GM19035 (cell line): ENCODE data around the gene CRAT.

ENCODE experiments used
- ATAC-seq: cut with Tn5 transposase; IDR thresholded peaks from one replicate; pipeline ENCODE4 v1.9.1; 2021; ENCODE audit not compliant: unreplicated experiment

Gene CRAT

DNA sequence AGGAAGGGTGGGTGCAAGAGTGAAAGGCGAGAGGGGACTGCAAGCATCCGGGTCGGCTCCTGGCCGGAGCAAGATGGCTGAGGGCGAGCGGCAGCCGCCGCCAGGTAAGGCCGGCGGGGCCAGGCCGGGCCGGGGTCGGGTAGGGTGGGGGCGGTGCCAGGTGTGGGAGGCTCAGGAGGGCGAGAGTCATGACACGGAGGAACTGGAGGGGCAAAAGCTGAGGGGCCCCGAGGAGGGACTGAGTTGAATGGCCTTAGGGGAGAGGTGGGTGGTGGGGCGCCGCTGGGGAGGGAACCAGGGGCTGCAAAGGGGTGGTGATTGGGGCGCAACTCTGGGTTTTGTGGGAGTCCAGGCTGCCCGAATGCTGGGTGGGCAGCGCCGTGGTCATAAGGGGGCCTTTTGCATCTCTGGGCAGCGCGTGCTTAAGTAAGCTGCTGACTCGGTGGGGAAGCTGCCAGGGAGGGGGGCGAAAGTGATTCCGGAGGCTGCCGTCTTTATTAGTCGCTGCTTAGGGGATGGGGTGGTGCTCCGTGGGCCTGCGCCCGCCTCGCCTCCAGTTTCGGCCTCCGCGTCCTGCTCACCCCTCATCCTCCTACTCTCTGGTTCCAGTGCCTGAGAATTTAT, 1.0 kb upstream of the CRAT start:
- peak; percentile 38 for ATAC-seq

DNA sequence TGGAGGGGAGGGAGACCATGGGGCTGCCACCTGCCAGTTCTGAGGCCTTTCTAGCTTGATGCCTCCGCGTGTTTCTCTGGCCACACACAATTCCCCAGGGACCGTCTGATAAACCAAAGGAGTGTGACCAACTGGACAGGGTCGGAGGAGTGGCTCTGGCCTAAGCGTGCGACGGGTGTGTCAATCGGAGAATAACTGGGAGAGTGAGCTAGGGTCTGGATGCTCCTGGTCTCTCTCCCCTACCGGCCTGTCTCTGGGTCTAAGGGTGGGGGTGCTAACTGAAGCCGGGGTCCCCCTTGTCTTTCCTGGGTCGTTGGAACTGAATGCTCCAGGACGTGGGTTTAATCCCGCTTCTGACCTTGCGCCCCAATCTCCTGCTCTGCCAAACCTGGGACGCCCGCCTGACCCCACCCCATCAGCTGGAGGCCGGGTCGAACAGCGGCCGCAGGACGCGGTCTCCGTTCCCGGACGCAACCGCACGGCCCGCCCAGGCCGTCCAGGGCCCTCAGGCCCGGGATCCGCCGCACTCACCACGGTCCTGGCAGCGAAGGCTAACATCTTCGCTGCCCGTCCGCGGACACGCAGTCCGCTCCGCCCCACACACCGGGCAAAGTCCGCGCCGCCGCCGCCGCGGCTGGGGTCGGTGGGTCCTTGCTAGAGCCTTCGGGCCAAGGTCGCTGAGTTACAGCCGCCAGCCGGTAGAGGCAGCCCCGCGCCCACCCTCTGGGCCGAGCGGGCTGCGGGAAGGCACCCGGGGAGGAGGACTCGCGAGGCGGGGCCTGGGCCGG, 447 bp downstream of the CRAT start:
- ATAC-seq, result peak; percentile 12

DNA sequence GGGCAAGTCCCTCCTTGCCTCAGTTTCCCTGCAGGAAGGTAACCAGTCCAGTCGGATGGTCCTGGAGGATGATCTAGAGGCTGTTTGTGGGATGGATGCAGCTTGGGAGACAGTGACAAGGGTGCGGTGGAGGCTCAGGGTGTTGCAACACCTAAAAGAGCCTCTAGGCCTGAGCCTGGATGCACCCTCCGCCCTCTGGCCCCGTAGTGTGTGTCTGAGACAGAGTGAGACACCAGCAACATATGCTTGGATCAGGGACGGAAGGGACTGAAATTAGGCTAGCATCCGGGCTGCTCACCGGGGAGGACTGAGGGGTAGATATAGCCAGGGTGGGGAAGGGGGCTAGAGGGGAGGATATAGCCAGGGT, 1.1 kb downstream of the CRAT start:
- no peak for ATAC-seq

DNA sequence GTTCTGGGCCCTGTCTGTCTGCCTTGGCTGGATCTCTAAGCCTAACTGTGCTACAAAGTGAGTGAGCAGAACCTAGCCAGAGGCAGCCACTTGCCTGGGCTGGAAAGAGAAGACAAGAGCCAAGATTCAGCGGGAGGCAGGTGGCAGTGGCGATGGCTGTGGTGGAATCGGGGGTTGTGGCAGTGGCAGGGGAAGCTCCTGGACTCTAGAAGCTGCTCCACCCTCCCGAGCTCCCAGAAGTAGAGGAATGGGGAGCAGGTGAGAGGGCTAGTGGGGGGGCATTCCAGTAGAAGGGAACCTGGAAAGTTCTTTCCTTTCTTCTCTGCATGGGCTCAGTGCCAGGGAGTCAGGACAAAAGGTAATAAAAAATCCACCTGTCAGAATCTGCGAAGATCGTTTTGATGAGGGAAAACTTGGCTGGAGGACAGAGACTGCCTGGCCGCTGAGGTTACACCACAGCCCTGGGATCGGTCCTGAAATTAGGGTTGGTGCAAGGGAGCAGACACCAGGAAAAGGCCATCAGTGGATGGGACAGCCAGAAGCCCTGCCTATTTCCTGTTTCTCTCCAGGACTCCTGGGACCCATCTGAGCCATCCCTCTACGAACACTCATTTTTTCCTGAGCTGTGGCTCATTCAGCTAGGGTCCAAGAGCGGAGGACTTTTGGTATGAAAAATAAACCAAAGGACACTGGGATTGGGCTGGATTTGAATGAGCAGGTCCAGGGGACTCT, 1.6 kb downstream of the CRAT start:
- no peak for ATAC-seq

DNA sequence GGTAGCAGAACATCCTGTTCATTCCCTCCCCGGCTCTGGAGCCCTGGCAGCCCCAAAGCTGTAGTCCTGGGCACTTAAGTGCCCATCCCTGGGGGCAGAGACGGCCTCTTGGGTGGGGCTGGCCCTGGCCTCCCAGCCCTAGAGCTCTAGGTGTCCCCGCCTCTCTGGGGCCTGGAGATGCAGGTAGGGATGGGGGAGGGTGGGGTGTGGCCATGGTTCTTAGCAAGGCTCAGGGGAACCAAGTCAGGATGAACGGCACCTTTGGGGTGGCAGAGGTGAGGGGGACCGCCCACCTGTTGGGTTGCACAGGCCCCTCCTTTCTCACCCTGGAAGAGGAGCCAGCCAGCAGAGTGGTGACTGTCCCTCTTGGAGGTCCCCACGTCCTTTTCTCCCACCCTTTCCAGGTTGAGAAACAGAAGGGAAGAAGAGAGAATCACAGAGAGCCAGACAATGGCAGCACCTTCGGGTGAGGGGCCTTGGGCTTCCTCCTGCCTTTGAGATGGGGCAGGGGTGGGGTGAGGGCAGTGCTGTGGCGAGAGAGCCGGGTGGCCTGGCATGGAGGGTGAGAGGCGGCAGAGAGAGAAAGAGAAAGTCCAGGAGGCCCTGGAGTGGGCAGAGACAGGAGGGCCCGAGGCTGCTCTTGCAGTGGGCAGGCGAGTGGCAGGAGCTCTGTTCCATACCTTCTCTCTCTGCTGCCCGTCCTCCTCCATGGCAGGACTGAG, 2.3 kb downstream of the CRAT start:
- ATAC-seq, result no peak

DNA sequence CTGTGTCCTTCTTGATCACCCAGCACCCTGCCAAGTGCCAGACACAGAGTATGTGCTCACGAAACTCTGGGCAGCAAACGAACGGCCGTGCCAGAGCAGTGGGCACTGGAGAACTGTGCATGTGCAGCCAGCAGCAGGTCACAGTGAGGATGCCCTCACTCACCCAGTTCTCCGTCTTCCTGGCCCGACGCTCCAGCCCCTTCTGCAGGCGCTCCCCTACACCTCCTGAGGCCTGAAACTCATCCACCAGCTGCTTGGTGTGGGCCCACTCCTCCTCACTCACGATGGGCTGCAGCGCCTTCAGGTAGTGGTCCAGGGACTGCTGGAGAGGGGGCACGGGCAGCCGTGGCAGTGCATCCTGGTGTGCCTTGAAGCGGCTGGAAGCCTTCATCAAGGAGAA, 2.9 kb downstream of the CRAT start:
- ATAC-seq, result no peak

DNA sequence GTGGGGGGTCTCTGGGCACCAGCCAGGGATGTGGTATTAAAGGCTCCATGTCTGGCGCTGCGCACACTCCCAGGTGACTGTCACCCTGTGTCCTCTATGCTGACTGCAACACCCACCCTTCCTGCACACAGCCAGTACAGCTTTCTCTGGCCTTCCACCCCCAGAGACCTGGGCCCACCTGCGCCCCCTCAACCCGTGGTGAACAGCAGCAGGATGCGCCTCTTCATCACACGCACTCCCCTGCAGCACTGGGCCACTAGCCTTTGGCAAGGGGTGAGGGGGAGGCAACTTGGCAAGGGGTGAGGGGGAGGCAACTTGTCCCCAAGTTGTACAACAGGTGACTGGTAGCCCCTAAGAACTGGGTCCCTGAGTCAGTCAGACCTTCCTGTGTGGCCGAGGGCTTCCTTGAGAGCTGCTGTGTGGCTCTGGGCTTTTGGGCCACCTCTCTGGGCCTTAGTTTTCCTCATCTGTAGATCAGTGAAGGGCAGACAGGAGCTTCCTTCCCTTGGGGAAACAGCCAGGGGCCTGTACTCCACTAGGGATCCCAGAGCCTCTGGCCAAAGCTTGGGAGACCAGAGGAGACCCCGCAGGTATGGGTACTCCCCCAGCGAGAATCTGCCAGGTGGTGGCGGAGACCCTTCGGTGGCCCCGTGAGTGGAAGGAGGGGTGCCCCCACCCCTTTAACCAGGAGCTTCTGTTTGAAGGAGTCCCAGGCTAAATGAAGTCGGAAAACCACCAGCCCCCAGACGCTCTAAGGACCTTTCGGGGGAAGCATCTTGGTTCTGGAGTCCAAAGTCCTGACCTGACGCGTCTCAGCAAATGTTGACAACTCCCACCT, 4.5 kb downstream of the CRAT start:
- no peak for ATAC-seq

DNA sequence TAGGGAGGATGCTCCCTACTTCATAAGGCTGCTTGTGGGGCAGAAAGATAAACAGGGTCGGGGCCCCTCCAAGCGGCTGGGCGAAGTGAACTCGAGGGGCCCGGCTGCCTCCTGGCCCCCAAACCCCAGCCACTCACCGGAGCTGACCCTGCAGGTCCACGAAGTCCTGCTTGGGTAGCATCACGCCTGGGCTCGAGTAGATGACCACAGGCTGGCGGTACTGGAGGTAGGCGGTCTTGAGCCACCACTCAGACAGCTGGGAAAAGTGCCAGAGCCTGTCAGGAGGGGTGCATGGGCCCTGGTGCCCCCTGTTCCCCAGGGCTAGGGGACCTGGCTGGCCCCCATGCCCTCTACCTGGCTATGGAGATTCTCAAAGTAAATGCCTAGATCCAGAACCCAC, 6.5 kb downstream of the CRAT start:
- no peak for ATAC-seq

DNA sequence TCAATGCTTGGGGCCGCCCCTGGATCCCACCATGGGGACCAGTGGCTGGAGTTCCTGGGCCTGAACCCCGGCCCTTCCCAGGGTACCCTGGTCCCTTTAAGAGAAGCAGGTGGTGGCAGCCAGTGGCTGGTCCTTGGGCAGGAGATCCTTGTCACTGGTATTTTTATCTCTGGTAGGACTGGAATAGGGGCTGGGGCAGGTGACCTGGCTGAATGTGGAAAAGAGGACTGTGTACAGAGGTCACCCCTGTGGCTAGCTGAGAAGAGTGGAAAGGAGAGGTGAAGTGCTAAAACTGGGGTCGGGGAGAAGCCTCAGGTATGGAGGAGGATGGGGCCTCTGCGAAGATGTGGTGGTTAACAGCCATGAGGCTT, 7.0 kb downstream of the CRAT start:
- ATAC-seq, result no peak

DNA sequence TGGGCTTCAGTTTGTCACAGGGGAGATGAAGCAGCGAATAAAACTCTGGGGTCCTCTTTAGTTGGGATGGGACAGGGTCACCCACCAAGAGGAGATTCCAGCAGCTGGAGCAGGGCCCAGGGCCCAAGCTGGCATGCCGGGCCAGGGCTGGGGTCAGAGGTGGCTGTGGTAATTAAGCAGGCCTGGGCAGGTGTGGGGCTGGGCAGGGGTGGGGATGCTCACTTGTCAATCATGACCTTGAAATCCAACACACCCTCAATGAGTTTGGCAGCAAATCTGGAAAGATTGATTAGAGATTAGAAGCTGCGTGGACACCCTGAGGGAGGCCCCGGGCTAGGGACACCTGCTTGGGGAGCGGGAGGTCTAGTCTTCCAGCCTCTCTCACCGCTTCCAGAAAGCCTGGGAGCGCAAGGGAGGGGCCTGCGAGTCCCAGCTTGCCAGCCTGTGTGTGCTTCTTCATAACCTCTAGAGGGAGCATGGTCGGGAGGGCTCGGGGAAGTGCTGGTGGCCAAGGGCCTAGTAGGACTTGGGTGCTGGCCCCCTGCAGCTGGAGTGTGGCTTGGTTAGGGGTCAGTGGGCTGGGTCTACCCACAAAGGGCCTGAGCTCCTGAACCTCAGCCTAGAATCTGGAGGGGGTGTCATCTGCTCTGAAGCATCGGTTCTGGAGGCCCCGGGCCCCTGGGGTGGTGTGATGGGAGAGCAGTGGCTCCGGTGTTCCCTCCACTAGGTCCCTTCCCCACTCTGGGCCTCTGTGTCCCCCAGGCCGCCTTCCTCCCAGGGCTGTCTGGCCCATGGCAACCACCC, 7.6 kb downstream of the CRAT start:
- ATAC-seq, result no peak

DNA sequence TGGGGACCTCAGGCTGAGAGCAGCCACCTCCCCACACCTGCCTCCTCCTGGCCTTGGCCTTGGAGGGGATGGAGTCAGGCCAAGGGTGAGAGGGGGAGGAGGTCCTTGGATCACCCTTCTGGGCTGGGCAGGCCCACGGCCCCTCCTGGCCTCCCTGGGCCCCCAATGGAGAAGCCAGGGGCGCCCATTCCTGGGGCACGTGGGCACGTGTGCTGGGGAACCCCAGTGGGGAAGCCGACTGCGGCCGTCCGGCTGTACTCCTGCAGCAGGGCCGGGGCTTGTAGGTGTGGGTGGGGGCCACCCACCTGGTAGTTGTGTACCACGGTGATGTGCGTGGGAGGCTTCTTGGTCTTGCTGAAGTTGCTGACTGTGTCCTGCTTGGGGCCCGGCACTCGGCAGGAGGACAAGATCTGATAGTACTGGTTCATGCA, 8.5 kb downstream of the CRAT start:
- ATAC-seq, result no peak

DNA sequence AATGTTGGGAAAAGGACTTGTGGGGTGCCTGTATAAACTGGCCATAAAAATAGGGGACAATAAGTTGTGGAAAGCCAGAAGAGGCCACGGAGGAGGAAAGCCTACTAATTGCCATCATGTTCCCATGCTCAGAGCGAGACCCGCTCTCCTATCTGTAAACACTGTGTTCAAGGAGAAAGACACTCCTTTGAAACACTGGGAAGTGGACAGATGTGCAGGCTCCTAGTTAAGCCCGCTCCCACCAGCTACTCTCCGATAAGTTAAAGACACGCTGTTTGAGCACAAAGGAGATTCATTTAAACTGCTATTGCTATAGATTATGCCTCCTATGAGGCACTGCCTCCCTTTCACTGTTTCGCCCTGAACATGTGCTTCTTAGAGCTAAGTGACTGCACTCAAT, 9.3 kb downstream of the CRAT start:
- no peak for ATAC-seq

DNA sequence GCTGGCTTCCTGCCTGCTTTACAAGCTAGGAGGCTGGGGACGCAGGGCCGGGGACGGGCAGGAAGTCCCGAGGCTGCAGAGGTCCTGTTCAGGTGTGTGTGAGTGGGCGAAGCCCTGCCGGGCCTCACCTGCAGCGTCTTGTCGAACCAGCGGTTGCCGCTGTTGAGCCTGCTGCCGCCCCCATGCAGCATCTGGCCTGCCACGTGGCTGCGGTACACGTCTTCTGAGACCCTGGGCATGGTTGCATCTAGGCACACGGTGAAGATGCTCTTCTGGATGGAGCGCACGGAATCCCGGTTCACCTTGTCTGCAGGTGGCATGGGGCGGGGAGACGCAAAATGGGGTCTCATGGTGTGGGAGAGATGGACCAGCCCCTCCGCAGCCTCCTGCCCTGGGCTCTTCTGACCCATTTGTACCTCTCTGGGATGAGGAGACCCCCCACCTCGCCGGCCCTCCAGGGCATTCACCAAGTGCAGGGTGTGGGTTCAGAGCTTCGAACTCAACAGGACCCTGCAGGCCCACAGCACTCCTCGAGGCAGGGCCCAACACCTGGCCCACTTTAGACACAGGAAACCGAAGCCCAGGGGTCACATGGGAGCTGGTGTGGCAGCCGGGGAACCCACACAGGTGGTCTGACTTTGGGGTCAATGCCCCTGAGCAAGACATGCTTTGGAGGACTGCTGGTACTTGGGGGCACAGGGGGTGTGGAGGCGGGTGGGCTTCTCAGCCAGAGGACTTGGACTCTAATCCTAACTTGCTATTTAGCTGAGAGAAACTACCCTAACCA, 10.0 kb downstream of the CRAT start:
- ATAC-seq, result no peak

DNA sequence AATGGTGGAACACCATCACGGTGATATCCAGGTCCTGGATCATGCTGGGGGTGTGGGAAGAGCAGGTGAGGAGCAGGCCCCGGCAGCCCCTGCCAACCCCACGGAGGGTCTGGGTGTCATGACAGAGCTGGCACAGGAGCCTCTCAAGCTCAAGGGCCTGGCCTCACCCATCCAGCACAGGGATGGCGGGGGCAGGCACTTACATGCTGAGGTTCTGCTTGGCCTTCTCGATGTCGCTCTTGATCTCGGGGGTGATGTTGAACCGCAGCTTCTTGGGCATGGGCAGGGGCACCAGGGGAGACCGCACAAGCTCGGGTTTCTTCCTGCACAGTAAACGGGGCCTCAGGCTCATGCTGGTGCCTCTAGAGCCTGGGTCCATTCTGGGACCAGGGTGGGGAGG, 12.3 kb downstream of the CRAT start:
- no peak for ATAC-seq

DNA sequence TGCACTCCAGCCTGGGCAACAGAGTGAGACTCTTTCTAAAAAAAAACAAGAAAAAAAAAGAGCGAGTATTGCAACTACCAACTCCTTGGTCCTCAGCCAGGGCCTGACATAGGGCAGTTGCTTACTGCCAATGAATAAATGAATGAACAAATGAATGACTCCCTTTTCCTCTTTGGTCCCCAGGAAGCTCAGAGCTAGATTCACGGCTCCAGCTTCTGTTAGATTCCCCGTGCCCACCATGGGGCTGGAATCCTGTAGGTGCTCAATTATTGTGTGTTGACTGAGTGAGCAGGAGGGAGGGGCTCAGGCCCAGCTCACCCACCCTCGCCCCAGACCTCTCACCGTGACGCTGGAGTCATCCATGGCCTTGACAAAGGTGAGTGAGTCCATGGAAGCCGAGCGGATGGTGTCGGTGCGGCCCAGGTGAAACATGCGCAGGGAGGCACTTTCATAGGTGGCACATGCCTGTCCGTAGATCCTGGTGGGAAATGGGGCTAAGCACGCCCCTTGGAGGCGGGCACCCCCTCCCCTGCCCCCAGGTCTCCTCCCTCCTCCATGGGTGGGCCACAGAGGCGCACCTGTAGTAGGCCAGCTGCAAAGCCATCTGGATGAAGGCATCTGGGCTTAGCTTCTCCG, 12.8 kb downstream of the CRAT start:
- no peak for ATAC-seq

DNA sequence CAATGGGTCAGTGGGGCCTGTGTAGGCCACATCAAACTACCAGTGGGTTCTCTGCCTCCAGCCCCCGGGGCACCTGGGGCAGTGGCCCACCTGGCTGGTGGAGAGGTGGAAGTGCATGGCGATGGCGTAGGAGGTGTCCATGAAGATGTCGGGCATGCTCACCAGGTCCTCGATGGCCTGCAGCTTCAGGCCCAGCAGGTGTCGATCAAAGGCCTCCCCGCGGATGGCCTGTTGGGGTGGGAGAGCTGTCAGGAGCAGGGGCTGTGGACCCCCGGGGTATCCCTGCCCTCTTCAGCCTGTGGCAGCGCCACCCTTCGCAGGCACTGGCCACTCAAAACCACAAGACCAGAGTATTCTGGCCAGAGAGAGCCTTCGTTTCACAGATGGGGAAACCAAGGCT, 14.7 kb downstream of the CRAT start:
- ATAC-seq, result no peak

DNA sequence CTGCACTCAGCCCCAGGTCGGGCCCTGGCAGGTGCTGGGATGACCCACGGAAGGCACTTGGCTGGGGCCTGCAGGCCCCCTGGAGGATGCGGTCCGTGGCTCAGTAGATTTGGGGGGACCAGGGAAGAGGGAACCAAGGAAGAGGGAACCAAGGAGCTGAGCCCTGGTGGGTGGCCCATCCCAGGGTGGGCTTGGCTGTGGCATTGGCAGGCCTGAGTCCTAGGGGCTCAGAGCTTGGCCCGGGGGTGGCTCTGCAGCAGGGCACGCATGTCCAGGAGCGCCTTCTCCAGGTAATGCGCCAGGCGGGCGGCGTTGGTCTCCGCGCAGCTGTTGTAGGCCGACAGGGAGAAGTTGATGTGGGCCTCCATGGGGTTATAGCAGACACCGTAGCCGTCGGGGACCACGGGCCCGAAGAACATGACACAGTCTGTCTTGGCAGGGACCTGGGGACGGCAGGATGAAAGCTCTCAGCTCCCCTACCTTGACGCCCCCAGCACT, 15.4 kb downstream of the CRAT start:
- no peak for ATAC-seq

DNA sequence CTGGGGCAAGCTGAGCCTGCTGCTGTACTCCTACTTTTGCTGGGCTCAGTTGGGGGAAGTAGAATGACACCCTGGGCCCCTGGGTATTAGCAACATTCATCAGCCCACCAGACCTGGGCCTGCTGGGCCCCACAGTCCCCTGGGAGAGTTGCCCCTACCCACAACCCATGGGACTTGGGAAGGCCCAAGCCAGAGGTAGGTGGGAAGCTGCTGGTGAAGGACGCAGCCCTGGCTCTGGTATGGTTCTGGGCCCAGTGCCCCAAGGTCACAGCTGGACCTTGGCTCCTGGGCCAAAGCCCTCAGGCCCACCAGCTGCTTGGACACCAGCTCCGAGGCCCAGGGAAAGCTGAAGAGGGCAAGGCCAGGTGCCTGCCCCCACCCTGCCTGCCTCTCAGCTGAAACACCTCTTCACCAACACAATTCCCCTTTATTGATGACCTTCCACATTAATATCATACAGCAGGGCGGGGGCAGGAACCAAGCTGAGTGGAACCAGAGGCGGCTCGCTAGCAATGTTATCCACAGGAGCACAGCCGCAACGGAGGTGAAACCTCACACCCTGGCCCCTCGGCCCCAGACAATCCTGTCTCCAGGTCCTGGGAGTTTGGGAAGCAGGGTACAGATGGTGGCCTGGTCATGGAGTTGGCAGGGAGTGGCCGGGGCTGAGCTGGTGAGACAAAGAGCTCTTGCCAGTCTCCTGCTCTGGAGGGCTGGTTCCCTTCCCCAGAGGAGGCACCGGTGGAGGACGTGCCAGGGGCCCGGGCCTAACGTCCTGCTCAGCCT, 16.0 kb downstream of the CRAT start:
- no peak for ATAC-seq
